Endometrial microvascular endothelial cells (primary cell): ENCODE measurements around the gene LAP3. TPM values are rescaled to one million over a fixed set of nuclear protein-coding genes. Genes with fewer than 3 reads are reported as not detected.

Source experiments
- in situ Hi-C: cut with HindIII; loops from 2 replicates; pipeline ENCODE4 v1.10.0; 2017; ENCODE audit warnings: low sequenced_read_pairs, low pct_unique_long_range_greater_than_20kb; ENCODE audit errors: inconsistent ontology term
- total RNA-seq: library from RNA; depleted of rRNA; stranded (reverse); fragments of >200 nt; gene quantifications from one replicate; pipeline ENCODE4 v1.2.3, GENCODE V29; 2015; ENCODE audit errors: inconsistent ontology term

Gene LAP3
- total RNA-seq, 1 donor from 2014 or later, result 142 TPM

- in situ Hi-C loops, result no loop called here
Observed at GRCh38 chr4:17613761-17614415, 36.9 kb downstream of the LAP3 start.

DNA sequence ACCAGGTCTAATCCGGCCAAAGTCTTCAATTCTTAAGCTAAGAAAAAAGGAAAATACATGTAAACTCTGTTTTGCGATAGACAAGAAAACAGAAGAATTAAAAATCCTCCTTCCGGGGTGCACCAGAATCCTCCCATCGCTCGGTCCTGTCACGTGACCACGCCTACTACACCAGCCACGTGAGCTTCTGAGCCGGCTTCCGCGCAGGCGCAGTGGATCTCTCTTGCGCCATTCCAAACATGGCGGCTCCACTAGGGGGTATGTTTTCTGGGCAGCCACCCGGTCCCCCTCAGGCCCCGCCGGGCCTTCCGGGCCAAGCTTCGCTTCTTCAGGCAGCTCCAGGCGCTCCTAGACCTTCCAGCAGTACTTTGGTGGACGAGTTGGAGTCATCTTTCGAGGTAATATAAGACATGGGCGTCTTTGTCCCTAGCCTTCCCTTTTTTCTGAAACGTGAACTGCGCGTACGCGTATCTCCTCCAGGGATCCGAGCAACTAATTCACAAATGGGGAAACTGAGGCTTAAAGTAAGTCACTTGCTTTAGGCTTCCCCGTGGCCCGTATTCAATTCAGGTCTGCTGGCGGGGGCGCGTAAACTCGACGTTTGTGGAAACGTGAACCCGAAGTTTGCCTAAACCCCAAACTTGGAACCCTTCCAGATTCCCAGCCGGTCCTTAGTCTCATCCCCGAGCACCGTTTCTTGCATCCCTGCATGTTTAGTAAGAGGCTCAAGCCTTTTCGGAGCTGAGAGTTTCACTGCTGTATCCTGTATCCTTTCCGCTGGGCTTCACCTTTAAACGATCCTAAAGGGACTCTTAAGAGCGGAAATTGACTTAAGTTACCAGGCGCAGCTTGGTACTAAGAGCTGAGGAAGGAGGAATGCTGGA lies 37.7 kb downstream of the LAP3 start, which contains the start of gene MED28:
MED28 (plus strand) TSS at position 226 of the 884 bp plus-strand sequence; CDS start at position 240, 14 bp downstream.
- in situ Hi-C loops, result no loop called here

DNA sequence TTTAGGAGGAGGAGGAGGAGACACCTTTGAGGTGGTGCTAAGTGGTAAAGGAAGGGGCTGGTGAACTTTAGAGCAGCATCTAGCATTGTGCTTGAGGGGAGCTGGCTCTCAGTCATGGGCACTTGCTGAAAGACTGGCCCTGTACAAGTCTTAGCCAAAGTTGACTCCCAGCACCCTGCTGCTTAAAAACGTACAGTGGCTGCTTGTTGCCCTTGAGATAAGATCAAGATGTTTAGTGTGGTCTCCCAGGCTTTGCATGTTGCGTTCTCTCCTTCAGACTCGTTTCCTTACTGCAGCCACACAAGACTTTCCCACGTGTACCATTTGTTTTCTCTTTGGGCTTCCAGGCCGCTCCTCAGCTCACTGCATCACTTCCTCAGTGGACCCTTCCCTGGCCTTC lies 39.3 kb downstream of the LAP3 start:
- in situ Hi-C loops, result no loop called here

DNA sequence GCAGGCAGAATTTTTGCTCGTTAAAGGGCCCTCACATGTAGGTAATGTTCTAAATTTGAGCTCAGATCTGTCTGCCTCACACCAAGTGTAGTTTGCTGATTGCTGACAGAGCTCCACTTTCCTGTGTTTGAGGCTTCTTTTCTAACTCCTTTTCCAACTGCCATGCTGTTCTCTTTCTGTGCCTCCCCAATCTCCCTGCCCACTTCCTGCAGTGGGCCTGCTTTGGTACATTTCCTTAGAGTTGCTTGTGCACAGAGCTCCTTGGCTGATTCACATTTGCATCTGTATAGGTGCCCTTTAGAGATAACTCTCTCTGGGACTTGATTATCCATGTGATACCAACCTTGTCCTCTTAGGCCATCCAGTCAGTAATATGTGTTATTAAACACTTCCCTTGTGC lies 41.9 kb downstream of the LAP3 start:
- in situ Hi-C loops, result no loop called here

DNA sequence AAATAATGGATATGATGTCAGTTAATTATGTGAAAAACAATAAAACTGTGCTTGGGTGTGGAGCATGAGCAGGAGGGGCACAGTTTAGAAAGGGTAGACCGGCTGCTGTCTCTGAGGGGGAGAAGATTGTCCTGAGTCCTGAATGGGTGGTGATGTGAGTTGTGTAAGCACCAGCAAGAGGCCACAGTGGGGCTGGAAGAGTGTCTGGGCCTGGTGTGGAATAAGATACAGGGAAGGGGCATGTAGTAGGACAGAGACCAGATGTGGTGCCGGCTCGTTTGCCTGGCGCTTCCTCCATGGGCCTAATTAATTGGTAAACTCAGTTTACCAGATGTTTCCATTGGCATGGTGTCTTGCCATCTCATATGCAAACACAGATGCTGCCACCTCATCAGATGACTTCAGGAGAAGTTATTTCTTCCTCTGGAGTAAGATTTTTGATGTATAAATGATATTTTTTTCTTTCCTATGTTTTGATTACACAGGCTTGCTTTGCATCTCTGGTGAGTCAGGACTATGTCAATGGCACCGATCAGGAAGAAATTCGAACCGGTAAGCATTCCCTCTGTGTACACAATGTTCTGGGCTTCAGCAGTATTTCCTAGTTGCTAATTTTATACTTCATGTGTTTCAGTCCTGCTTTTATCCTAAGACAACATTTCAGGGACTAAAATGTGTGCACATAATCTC lies 42.6 kb downstream of the LAP3 start:
- in situ Hi-C loops, result no loop called here

DNA sequence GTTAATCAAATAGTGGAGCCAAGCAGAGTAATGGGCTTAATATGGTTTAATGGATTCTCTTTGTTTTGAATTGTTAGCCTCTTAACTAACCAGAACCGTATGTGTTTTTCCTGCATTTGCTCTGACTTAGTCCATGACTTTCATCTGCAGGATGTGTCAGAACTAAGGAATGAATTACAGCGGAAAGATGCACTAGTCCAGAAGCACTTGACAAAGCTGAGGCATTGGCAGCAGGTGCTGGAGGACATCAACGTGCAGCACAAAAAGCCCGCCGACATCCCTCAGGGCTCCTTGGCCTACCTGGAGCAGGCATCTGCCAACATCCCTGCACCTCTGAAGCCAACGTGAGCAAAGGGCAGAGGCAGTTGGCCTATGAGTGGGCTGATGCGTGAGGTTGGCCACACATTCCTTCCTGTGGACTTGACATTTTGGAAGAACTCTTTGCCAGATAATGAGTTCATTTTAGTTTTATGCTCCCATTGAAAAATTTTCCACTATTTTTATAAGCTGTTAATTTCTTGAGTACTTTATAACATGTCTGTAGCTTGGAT lies 46.5 kb downstream of the LAP3 start:
- in situ Hi-C loops, result no loop called here

DNA sequence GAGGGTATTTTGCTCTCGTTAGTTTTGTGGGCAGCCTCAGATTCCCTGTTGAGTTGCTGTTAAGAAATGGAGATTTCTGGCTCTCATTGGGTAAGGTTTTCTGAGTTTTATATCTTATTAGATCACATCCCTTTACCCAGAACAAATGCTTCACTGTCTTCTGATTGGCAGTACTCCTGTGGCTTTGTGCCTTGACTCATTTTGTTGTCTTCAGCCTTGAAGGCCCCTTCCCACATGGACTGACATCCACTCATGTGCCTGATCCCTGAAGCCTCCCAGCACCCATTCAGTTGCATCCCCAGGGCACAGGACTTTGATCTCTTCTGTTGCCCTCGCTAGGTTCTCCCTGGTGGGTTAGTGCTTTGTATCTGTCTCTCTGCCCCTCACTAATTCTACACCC lies 47.8 kb downstream of the LAP3 start:
- in situ Hi-C loops, result no loop called here

- in situ Hi-C loops, result no loop called here
Observed at GRCh38 chr4:17630228-17630627, 53.2 kb downstream of the LAP3 start.

DNA sequence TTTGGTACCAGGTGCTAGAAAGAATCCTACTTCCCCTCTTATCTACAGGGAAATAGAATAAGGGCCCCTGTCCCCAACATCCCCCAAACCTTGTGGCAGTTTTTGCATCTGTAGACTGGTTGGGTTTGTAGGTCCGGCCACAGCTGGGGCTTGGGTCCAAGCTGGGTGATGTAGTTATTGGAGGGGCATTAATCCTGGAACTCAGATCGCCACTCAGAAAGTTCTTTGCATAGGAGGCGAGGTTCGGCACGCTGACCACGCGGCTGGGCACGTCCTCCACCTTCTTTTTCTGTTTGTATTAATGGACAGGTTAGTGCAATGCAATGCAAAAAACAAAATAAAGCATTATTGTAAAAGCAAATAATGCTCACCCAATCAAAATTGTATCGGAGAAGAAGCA lies 56.6 kb downstream of the LAP3 start:
- in situ Hi-C loops, result no loop called here

DNA sequence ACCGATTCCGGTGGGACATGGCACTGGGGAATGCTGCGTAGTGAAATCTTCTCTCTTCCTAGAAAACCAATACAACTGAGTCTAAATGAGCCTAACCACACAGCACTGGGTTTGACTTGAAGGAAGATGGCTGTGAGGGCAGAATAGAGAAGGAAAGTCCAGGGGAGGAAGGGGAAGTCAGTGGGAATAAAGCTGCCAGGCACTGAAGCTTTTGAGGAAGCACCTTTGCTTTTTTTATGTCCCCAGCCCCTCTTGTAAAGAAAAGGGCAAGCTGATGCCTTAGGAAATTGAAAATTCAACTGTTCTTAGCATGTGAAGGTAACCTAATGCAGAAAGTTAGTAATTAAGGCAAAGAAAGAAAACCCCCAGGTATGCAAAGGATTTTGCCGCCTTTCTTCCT lies 58.1 kb downstream of the LAP3 start:
- in situ Hi-C loops, result no loop called here

GRCh38 chr4:17636341-17636695 lies 59.3 kb downstream of the LAP3 start:
- in situ Hi-C loops, result no loop called here

- in situ Hi-C loops, result no loop called here
Observed at GRCh38 chr4:17636696-17637622, 60.0 kb downstream of the LAP3 start.

GRCh38 chr4:17639136-17639535 lies 62.1 kb downstream of the LAP3 start:
- in situ Hi-C loops, result no loop called here

GRCh38 chr4:17642398-17642783 lies 65.4 kb downstream of the LAP3 start:
- in situ Hi-C loops, result no loop called here

DNA sequence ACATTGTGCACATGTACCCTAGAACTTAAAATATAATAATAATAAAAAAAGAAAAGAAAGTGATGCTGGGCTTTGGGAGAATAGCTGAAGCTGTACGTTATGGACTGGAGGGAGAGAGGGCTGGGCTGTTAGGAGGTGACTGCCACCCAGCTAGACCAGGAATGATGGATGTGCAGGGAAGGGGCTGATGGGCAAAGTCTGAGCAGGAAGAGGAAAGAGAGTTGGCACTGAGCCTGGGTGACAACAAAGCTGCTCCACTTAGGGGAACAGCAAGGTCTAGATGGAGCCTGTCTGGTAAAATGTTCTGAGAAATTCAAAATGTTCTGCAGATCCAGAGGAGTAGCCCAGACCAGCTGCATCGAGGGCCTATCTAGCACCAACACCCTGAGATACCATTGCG lies 69.7 kb downstream of the LAP3 start:
- in situ Hi-C loops, result no loop called here

GRCh38 chr4:17647176-17647806 lies 70.3 kb downstream of the LAP3 start:
- in situ Hi-C loops, result no loop called here

GRCh38 chr4:17647927-17648326 lies 70.9 kb downstream of the LAP3 start:
- in situ Hi-C loops, result no loop called here

DNA sequence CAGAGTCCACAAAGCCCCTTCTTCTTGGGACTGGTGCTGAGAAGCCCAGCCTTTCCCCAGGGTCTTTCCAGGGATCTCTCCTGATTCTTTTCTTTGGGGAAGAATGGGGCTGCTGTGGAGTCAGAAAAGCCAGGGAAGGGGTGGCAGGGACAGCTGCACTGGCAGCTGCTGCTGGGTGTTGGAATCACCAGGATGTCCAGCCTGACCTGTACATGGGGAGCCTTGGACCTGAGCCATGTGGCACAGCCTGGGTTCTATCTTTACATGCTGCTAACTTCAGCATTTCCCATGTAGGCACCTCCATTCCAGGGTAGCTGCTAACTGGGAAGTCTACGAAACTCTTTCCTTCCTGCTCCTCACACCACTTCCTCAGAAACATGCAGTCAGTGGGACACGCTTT lies 73.4 kb downstream of the LAP3 start:
- in situ Hi-C loops, result no loop called here
